Islet of Langerhans (tissue), 1 donor: ENCODE results near the gene B4GALNT2.
"Not testable (repeated sequence)": the region's sequence is repeated elsewhere in the genome, so short reads cannot be mapped to it uniquely, and the experiment has no call there.

Source experiments
- FAIRE-seq: peaks from one replicate; lab custom pipeline; 2011; peaks lifted over from hg19 to GRCh38; lab: Jason Lieb, UNC

Gene B4GALNT2, protein sequence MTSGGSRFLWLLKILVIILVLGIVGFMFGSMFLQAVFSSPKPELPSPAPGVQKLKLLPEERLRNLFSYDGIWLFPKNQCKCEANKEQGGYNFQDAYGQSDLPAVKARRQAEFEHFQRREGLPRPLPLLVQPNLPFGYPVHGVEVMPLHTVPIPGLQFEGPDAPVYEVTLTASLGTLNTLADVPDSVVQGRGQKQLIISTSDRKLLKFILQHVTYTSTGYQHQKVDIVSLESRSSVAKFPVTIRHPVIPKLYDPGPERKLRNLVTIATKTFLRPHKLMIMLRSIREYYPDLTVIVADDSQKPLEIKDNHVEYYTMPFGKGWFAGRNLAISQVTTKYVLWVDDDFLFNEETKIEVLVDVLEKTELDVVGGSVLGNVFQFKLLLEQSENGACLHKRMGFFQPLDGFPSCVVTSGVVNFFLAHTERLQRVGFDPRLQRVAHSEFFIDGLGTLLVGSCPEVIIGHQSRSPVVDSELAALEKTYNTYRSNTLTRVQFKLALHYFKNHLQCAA

DNA sequence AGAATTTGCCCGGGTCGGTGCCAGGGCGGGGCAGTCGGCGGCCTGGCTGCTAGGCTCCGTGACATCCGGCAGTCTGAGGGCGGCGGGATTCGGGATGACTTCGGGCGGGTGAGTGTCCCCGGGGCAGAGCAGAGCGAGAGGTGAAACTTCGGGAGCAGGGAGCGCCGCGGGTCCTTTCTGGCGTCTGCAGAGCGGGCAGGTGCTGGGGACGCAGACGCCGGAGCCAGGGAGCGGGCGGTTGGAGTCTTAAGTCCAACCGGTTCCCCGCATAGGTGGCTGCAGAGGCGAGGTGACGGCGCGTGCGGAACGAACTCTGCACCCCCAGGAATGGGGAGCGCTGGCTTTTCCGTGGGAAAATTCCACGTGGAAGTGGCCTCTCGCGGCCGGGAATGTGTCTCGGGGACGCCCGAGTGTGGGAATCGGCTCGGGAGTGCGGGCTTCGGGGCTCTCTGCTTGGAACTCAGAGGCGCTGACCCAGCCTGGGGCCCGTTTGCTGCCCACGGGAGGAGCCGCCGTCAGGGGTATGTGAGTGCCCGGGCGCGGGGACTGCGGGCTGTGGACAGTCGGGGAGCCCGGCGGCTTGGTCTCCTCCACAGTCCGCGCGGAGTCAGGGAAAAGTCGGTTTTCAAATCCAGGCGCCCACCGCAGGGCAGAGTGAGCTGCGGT is at the start of gene B4GALNT2:
B4GALNT2 (plus strand) TSS at position 71 of the 666 bp plus-strand sequence; CDS start at position 95, 24 bp downstream.
- no peak for FAIRE-seq

DNA sequence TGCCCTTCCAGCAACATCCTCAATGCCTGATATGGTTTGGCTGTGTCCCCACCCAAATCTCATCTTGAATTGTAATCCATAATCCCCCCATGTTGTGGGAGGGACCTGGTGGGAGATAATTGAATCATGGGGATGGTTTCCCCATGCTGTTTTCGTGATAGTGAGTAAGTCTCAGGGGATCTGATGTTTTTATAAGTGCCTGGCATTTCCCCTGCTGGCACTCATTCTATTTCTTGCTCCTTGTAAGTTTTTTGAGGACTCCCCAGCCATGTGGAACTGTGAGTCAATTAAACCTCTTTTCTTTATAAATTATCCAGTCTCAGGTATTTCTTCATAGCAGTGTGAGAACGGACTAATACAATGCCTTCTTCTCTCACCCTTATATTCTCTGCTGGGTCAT is 47.5 kb upstream of the B4GALNT2 start:
- not testable (repeated sequence) for FAIRE-seq

DNA sequence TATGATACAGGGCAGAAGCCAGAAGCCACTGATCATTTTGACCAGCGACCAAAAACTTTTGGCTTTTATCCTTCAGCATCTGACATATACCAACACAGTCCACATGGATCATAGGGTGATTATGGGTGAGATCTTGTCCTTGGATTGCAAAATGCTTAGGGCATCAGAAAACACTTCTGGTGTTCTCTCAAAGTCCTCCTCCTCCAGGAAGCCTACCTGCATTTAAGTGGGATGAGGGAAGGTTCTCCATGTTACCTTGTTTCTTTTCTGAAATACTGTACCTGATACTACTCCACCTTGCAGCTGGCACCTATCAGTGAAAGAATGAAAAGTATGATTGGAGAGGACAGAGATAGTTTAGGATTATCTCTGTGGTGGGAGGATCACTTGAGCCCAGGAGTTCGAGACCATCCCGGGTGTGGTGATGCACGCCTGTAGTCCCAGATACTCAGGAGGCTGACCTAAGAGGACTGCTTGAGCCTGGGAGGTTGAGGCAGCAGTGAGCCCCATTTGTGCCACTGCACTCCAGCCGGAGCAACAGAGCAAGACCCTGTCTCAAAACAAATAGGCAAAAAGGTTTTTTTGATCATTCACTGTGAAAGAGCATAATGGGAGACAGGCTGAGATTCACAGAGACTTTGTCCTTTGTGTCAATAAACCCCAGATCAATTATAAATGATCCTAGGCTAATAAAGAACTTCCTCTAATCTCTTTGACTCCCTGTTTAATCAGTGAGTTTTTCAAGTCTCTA is 46.8 kb upstream of the B4GALNT2 start:
- no peak for FAIRE-seq

DNA sequence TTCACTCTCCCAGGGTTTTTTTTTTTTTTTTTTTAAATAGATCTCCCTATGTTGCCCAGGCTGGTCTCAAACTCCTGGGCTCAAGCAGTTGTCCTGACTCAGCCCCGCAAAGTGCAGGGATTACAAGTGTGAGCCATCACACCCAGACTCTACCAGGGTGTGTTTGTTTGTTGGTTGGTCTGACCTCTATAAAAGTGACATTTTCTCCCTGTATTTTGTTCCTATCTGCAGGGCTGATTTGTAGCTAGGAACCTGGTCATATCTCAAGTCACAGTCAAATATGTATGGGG is 46.3 kb upstream of the B4GALNT2 start:
- FAIRE-seq = no peak

DNA sequence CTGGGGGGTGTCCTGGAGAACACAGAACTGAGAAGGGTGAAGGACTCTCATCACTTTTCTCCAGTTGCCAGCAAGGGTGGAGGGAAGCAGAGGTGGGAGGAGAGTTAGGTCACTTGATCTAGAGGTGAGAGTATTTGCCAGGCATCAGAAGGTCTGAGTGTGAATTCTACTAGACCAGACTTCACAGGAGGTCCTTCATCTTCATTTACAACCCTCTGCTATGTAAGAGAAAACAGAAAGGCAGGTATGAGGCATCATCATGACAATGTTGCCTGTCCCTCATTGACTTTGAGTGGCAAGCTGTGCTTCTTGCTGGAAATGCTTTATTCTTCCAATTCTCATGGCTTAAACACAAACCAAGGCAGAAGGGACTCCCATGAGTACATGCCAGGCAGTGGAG is 45.9 kb upstream of the B4GALNT2 start:
- FAIRE-seq = no peak

DNA sequence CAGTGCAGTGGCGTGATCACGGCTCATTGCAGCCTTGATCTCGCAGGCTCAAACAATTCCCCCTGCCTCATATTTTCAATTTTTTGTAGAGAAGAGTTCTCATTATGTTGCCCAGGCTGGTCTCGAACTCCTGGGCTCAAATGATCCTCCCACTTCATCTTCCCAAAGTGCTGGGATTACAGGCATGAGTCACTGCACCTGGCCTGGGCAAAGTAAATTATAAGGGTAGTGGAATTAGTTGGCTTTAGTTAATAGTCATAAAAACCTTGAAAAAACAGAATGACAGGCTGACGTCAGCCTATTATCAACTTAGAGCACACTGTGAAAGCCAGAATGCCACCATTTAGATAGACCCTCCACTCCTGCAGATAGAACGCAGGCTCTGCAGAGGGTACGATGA is 43.5 kb upstream of the B4GALNT2 start:
- no peak for FAIRE-seq

DNA sequence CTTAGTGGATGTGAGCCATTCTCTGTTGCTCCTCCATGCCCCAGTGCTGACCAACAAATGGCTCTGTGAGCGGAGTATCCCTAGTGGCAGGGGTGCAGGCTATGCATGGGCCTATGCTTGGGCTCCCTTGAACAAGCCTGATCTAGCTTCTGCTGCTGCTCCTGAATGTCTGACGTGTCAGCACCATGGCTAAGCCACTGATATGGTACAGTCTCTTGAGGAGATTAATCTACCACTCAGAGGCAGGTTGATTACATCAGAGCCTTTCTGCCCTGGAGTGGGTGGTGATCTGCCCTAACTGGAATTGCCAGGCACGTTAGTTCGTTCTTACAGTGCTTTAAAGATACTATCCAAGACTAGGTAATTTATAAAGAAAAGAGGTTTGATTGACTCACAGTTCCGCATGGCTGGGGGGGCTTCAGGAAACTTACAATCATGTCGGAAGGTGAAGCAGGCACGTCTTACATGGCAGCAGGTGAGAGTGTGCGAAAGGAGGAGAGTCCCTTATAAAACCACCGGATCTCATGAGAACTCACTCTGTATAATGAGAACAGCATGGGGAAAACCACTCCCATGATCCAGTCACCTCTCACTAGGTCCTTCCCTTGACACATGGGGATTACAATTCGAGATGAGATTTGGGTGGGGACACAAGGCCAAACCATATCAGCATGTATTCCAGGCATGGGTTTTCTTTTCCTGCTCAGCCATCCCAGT is 41.5 kb upstream of the B4GALNT2 start:
- no peak for FAIRE-seq

DNA sequence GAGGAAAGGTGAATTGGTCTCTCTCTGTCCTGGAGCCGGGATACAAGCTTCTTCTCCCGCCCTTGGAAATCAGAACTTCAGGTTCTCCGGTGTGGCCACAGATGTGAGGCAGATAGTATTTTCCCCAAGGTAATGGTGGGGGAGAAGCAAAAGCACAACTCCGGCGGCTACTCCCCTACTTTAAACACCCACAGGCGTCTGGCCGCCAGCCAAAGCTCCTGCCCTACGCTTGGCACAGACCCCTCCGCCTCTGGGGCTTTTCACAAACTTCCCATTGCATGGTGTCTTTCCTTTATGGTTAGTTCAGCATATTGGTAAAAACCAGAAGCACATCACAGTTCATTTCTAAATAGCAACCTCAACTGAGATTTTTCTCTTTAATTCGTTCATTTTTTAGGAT is 39.4 kb upstream of the B4GALNT2 start:
- no peak for FAIRE-seq

DNA sequence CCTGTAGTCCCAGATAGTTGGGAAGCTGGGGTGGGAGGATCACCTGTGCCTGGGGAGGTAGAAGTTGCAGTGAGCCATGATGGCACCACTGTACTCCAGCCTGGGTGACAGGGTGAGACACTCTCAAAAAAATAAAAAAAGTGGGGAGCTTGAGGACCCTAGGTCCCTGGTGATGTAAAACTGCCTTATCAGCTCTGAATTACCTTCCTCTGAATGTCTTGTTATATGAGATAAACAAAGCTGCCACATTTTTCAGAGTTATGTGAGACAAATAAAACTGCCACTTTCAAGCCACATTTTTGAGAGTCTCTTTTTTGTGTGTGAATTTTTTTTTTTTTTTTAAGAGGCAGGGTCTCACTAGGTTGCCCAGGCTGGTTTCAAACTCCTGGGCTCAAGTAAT is 32.0 kb upstream of the B4GALNT2 start:
- FAIRE-seq = no peak

DNA sequence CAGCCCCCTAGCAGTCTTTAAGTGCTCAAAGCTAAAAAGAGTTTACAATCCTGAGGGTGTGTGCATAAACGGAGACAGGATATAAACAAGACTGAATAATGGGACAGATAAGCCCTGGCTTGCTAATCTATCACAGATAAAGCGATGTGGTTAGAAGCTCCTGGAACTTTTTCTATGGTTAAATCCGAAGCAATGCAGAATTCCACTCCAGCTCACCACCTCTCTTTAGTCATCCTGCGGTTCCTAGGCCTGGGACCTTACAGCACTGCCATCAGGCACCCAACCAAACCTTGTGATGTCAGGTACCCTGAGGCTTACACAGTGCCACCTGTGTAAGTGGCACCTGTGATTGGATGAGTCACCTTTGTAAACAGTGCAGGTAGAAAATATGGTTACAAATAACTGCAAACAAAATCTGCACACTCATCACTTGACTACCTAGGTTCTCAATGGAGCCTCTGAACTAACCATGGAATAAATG is 31.5 kb upstream of the B4GALNT2 start:
- no peak for FAIRE-seq

DNA sequence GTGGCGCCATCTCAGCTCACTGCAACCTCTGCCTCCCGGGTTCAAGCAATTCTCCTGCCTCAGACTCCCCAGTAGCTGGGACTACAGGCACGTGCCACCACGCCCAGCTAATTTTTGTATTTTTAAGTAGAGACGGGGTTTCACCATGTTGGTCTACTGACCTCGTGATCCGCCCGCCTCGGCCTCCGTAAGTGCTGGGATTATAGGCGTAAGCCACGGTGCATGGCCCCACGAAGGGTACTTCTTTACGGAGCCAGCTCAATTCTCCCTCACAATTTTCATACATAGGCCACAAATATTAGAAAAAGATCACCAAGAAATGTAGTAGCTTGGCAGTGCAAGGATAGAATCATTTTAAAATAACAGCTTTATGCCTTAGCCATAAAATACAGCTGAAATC is 29.2 kb upstream of the B4GALNT2 start:
- not testable (repeated sequence) for FAIRE-seq

DNA sequence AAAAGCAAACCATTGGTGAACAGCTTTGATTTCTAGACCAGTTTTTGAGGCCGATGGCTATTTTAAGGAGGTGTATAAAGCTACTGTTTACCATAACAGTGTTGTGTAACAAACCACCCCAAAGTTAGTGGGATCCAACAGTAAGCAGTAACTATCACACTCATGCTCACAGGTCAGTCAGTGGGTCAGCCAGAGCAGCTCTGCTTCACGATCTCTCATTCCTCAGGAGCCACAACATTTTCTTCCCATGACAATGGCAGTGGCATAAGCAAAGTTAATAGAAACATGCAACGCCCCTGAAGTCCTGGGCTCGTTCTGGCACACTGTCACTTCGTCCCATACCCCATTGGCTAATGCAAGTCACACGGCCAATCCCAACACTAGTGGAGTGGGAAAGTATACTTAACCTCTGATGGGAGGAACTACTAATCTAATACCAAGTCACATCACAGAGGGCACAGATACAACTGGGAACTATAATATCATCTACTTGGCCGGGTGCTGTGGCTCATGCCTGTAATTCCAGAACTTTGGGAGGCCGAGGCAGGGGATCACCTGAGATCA is 28.0 kb upstream of the B4GALNT2 start:
- FAIRE-seq = no peak

DNA sequence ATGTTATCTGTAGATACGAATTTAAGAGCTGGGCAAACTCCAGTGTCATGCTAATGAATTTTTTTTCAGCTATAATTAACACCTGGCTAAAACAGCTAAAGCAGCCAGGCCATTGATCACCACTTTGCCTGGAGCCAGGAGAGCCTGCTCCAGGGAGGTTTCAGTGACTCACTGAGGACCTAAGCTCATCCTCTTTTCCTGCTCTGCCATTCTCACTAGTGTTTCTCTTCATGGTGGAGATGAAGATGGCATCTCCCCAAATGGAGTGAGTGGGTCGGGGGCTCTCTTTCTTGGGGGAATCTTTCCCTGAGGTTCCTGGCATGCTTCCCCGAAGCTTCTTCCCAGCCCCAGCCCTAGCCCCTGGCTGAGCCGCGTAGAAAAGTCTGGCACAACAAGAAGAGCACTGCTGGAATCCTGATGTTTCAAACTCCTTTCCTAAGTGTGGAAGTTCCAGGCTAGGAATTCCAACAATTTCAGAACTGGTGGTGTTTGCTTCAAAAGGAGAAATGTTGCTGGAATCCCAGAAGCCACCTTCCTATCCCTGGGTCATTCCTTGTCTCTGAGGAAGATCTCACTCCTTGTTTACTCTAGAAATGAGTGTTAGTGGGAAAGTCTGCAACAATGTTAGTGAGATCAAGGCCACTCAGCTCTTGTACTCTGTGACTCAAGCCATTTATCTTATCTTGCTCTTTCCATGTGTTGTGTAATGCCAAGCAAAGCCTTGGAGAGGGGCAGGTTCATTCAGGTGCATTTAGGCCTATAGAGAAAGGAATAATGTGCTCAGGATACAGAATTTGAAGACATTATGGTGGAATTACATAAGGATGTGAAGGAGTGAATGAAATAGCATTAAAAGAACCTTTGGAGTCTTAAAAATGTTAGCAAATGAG is 26.0 kb upstream of the B4GALNT2 start:
- no peak for FAIRE-seq

DNA sequence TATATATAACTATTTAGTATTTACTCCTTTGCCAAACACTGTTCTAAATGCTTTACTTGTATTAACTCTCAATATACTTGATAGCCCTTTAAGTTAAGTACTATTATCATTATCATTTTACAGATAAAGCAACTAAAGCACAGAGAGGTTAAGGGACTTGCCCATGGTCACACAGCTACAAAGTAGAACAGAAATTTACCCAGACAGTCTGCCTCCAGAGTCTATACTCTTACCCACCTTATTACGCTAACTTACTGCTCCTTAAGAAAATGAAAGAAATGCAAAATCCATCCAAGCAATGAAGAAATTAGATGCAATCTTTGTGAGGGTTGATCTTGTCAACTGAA is 25.4 kb upstream of the B4GALNT2 start:
- no peak for FAIRE-seq

DNA sequence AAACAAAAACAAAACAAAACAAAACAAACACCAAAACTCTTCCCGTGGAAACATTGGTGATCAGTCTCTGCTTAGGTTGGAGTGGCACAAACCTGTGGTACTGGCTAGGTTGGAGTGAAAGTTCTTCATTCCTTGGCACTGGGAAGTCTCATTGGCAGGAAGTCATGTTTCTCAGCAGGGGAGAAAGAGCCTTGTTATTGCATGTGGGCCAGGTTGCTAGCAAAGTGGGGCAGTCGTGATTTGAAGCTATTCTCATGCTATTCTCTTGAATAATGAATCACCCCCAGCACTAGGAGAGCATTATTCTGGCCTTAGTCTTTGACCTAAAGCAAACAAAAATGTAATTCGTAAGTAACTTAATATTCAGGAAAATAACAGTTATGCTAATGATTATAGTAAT is 24.3 kb upstream of the B4GALNT2 start:
- FAIRE-seq = no peak

DNA sequence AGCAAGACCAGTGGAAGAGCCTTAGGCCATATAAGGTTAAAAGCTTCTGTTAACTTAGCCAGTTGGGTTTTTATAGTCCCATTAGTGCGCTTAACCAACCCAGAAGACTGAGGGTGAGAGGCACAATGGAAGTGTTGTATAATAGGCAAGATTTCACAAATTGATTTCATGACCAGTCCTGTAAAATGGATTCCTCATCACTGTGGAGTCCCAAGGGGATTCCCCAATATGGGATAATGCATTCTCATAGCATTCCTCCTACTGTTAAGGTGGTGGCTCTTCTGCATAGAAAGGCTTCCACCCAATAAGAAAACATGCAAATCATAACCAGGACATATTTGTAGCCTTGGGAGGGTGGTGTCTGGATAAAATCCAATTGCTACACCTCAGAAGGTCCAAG is 22.1 kb upstream of the B4GALNT2 start:
- FAIRE-seq = no peak

DNA sequence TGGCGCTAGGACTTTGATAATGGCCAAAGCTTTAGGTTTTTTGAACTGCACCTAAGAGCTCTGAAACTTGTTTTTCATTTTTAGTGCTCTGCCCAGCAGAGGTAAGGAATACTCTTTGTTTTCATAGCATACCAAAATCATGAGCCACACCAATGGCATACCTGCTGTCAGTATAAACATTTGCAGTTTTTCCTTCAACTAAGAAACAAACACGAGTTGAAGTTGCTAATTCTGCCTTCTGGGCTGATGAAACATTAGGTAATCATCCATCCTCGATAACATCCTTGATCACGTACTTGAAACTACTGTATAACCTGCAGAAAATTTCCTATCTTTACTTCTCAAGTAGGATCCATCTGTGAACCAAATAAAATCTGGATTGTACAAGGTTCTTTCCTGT is 20.6 kb upstream of the B4GALNT2 start:
- FAIRE-seq = no peak

DNA sequence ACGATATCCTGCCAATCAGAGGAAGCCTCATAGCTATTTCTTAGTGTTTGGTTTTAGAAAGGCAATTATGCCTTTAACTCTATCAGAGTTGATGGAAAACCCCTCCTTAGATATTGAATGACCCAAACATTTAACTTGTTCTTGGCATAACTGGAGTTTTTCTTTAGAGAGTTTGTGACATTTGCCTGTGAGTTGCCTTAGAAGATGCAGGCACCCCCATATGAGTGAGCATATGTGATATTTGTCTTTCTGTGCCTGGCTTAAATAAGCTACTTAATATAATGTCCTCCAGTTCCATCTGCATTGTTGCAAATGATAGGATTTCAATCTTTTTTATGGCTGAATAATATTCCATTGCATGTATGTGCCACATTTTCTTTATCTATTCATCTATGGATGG is 19.6 kb upstream of the B4GALNT2 start:
- FAIRE-seq = no peak

DNA sequence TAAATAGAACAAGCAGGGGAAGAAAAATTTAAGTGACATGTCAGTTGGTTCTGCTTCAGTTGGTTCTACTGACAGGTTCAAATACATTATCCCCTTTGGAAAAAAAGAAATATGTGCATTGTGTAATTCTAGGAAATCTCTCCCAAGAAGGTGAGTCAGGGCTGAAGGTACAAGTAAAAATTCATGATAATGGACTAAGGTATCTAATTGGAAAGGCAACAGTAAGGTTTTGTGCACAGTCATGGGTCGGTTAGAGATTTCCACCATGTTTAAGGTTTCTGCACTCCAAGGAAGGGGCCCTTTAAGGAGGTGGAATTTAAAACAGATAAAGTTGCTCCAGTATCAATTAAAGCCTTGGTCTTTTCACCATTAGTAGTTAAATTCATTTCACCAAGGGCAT is 17.9 kb upstream of the B4GALNT2 start:
- FAIRE-seq = no peak

DNA sequence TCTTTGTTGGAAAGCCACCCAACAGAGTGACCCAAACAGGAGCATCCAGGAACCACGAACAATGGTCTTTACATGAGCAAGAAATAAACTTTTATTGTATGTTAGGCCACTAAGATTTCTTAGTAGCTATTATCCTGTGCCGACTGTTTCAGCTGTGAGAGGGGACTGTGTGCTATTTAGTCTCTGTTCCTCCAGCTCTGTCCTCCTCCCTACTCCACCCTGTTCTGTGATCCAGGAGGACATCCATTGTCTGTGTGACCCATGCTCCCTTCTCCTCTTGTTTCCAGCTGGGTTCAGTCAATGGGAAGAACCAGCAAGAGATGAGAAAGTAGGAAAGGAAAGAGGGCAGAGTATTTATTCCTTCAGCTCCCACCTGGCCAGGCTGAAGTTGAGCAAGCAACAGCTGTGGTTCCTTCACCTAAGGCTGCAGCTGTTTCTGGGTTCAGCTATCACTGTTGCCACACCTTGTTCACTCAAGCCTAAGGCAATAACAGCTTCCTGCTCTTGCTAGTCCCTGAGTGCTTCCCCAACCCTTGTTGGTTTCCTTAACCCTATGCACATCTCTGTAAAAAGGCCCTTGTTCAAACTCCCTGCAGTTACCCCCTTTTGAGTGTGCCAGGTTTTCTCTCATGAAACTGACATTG is 14.9 kb upstream of the B4GALNT2 start:
- FAIRE-seq = no peak

DNA sequence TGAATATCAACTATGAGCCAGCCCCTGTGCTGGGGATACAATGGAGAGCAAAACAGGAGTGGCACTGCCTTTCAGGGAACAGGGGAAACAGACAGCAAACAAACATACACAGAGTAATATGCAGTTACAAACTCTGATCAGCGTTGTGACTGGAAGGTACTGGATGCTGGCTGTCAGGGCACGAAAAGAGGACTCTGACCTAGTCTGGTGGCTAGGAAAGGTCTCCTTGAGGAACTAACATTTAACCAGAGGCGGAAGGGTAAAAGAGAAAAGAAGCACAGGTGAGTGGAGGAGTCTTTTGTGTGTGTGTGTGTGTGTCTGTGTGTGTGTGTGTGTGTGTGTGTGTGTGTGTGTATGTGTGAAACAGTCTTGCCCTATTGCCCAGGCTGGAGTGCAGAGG is 12.4 kb upstream of the B4GALNT2 start:
- FAIRE-seq = no peak
